Stimulated activated CD8-positive, alpha-beta memory T cell treated with anti-CD3 and anti-CD28 coated beads, Interleukin-15, amount 100 ng/mL, for 24 hours (primary cell): Measurements from ENCODE around the gene NFE2L3.
"Not testable (repeated sequence)": the region's sequence is repeated elsewhere in the genome, so short reads cannot be mapped to it uniquely, and the experiment has no call there.

Experiments
- DNase-seq: peaks from one replicate; pipeline ENCODE4 v3.0.0-alpha.2; 2020; ENCODE audit warnings: low read depth

The NFE2L3 gene

DNA sequence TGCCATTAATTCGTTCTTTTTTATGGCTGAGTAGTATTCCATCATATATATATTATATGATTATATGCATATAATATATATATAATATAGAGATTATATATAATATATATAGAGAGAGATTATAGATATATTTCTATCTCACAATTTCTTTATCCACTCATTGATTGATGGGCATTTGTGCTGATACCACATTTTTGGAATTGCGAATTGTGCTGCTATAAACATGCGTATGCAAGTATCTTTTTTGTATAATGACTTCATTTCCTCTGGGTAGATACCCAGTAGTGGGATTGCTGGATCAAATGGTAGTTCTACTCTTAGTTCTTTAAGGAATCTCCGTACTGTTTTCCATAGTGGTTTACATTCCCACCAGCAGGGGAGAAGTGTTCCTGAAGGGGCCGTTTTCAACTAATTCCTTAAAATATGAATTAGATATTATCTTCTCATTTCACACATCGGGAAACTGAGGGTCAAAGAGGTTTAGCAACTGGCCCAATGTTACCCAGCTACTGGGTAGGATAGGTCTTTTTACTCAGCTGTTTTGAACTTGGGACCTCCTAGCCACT lies 16.5 kb downstream of the NFE2L3 start:
- no peak for DNase-seq

DNA sequence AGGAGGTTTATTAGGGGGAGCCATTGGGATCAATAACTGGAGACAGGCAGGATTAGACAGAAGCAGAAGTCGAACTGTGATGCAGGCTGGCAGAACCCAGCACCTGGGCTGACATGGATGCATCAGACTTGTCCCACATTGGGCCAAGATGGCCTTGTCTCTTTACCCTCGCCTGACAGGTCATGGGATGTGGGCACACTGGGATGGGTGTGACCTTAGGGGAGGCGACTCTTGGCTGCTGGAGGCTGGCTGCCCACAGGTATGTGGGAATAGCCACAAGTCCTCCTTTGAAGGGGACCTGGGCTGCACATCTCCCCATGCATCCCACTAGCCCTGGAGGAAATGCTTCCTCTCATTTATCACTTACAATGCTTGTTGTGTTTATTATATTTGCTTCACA lies 17.3 kb downstream of the NFE2L3 start:
- DNase-seq, result no peak

DNA sequence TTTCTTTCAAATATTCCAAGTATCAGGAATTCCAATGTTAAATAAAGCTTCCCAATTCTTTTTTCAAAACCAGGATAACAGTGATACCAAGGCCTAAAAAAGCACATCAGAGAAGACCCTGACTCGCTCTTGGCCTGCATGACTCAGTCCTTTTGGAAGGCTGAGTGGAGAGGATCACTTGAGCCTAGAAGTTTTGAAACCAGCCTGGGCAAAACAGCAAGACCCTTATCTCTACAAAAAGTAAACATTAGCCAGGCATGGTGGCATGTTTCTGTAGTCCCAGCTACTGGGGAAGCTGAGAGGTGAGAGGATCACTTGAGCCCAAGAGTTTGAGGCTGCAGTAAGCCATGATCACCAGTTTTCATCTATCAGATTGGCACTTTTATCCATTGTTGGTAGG lies 18.7 kb downstream of the NFE2L3 start:
- DNase-seq, result no peak

DNA sequence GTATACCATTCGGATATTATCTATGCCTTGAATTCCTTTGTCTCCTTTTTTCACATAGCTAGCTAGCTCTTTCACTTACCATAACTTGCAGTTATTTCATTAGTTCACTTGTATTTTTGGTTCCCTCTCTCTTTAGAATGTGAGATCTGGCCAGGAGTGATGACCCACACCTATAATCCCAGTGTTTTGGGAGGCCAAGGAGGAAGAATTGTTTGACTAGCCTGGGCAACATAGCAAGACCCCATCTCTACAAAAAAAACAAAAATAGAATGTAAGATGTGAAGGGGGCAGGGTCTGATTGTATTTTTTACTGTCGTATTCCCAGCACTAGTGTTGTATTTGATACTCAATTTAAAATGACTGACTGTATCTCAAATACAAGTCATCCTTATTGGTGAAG lies 19.6 kb downstream of the NFE2L3 start:
- no peak for DNase-seq

DNA sequence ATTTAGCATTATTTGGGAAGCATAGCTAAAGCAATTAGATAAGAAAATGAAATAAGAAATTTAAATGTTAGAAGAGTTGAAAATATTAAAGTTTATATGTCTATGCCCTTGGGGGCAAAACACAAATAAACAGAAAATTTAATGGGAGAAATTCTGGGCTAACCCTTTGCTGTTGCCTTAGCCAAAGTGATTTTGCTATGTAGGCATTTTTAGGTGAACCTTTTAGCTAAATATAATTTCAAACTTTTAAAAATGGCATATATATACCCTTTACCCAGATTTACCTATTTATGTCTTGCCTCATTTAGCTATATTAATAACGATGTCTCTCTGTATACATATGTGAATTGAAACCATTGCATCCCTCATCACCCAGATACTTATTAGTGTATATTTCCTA lies 20.1 kb downstream of the NFE2L3 start:
- DNase-seq, result no peak

DNA sequence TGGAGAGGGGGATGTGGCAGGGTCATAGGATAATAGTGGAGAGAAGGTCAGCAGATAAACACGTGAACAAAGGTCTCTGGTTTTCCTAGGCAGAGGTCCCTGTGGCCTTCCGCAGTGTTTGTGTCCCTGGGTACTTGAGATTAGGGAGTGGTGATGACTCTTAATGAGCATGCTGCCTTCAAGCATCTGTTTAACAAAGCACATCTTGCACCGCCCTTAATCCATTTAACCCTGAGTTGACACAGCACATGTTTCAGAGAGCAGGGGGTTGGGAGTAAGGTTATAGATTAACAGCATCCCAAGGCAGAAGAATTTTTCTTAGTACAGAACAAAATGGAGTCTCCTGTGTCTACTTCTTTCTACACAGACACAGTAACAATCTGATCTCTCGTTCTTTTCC lies 23.9 kb downstream of the NFE2L3 start:
- DNase-seq, result not testable (repeated sequence)

DNA sequence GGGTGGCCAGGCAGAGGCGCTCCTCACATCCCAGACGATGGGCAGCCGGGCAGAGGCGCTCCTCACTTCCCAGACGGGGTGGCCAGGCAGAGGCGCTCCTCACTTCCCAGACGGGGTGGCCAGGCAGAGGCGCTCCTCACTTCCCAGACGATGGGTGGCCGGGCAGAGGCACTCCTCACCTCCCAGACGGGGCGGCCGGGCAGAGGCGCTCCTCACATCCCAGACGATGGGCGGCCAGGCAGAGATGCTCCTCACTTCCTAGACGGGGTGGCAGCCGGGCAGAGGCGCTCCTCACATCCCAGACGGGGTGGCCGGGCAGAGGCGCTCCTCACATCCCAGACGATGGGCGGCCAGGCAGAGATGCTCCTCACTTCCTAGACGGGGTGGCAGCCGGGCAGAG lies 24.7 kb downstream of the NFE2L3 start:
- not testable (repeated sequence) for DNase-seq

DNA sequence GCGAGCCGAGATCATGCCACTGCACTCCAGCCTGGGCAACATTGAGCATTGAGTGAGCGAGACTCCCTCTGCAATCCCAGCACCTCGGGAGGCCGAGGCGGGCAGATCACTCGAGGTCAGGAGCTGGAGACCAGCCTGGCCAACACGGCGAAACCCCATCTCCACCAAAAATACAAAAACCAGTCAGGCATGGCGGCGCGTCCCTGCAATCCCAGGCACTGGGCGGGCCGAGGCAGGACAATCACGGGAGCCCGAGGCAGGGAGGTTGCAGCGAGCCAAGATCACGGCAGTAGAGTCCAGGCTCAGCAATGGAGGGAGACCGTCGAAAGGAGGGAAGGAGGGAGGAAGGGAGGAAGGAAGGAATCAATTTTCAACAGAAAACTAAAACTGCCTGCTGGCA lies 25.3 kb downstream of the NFE2L3 start:
- DNase-seq, result not testable (repeated sequence)

DNA sequence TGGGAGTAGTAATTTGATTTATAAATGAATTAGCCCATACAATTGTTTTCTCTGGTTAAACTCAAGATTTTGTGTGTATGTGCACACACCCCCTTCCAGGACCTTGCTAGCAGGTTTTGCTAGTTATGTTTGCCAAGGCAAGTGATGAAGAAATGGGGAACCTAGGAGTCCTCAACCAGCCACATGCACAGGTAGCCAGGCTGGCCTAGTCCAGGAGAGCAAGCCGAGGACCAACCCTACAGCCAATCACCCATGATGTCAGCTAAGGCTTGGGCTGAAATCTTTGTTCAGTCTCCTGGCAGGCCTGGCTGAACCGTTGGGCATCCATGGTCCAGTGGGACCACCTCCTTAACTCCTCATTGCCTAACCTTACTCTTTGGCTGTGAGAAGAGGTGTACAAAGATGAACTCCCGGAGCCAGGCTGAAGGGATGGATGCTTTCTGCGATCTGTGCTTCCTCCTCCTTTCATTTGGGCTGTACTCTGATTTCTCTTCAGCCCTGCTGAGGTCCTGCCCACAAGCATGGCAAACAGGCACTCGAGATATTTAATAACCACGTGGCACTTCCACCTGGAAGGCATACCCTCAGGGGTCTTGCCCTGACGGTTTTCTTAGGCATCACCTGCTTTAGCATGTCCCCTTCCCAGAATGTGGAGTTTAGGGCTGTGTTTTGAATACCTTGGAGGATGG lies 26.4 kb downstream of the NFE2L3 start:
- DNase-seq, result no peak

DNA sequence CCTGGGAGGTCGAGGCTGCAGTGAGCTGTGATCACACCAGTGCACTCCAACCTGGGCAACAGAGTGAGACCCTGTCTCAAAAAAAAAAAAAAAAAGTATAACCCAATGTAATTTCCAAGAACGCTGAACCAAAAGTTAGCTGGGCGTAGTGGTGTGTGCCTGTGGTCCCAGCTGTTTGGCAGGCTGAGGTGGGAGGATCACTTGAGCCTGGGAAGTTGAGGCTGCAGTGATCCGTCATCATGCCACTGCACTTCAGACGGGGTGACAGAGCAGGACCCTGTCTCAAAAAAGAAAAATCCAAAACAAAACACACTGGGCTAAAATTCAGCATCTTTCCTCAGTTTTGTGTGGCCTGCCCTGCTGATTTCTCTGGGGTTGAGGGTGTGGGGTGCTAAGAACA lies 27.4 kb downstream of the NFE2L3 start:
- DNase-seq, result no peak

DNA sequence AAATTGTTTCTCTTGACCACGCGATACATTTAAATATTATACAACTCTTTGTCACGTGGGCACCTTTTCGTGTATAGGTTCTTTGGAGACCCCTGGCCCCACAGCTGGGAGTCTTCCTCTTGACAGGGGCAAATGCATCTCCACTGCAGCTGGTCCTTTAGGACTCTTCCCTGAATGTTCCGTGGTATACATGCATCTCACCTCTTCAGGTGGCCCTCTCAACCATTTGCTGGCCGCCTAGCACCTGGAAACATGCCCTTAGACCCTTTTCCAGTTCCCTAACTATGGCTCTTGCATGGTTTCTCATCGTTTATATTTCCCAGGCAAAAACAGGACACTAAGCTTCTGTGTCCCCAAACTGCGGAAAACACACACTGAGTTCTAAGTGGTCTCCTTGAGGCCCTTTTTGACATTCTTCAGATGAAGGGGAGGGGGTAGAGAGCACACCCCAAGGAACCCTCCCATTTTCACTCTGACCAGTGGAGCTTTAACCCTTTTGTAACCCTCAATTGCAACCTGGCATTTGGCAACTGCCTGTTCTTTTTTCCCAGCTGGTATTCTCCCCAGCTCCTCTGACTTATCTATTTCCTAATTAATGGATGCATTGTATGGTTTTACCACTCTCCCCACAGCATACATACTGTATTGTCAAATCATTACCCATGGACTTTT lies 28.0 kb downstream of the NFE2L3 start:
- DNase-seq, result no peak

DNA sequence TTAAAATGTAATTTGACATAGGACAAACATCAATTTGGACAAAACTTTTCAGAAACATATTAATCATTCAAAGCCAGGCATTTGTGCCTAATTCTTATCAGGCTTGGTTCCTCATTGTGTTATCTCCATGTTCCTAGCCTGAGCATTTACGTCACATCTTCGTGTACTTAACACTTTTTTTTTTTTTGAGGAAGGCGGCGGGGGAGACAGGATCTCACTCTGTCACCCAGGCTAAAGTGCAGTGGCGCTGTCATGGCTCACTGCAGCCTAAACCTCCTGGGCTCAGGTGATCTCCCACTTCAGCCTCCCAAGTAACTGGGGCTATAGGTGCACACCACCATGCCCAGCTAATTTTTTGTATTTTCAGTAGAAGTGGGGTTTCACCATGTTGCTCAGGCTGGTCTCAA lies 28.8 kb downstream of the NFE2L3 start:
- DNase-seq, result no peak

DNA sequence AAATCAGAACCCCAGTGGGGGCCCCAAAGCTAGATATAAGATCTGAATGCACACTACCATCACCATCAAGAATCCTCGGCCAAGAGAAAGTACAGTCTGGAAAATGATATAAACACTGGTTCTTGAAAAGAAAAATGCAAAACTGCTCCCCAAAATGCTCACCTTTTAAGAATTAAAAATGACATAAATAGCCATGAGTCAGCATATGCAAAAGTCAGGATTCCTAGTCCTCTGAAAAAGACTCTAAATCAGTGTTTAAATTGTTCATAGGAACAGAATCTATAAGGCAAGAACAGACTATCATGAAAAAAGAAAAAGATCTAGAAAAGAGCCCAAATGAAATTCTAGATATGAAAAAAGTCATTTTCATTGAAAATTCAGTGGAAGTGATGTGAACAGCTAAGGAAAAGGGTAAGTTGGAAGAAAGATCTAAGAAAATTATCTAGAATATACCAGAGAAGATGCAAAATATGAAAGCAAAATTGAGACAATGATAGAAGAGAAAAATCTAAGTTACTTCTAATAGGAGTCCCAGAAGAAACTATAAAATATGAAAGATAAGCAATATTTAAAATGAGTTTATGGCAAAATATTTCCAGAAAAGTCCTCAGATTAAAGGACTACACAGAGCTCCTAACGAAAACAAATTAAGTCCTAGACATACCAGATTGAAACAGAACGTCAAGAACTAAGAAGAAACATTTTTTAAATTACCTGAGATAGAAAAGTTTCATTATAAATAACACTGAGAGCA lies 29.7 kb downstream of the NFE2L3 start:
- no peak for DNase-seq

DNA sequence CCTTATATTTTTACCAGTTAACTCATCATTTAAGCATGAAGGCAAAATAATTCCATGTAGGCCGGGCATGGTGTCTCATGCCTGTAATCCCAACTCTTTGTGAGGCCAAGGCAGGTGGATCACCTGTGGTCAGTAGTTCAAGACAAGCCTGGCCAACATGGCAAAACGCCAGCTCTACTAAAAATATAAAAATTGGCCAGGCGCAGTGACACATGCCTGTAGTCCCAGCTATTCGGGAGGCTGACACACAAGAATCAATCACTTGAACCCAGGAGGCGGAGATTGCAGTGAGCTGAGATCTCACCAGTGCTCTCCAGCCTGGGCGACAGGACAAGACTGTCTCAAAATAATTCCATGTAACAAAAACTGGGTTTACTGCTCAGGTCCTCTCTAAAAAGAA lies 30.3 kb downstream of the NFE2L3 start:
- DNase-seq, result no peak

DNA sequence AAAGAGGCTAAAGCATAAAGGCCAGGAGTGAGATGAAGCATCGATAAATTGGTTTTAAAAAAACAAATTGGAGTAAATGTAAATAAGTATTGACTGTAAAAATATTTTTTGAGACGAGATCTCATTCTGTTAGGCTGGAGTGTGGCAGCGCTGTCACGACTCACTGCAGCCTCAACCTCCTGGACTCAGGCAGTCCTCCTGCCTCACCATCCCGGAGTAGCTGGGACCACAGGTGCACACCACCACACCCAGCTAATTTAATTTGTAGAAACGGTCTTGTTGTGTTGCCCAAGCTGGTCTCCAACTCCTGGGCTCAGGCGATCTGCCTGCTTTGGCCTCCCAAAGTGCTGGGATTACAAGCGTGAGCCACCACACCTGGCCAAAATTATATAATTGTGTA lies 30.7 kb downstream of the NFE2L3 start:
- DNase-seq, result no peak

DNA sequence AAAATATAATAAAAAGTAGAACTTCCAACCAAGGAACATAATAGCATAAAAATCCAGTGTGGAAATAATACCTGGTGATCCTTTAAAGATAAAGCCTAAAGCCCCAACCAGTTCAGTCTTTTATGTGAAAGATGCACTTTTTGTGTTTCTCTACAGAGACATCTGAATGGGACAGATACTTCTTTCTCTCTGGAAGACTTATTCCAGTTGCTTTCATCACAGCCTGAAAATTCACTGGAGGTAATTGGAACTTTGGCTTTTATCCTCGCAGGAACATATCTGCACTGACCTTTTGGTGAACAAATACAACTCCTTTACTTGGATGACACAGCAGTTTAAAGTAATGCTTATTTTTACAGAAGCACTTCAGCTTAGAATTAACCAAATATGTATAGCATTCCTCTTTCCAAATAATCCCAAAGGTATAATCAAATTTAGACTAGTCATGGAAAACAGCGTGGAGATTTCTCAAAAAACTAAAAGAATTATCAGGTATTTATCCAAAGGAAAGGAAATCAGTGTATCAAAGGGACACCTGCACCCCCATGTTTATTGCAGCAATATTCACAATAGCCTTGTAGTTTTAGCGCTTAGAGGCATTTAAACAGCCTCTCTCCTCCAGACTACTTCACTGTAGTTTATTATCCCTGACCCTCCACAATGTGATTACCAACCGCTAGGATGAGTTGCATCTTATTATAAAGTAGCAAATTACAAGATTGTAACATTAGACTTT lies 31.7 kb downstream of the NFE2L3 start:
- no peak for DNase-seq

DNA sequence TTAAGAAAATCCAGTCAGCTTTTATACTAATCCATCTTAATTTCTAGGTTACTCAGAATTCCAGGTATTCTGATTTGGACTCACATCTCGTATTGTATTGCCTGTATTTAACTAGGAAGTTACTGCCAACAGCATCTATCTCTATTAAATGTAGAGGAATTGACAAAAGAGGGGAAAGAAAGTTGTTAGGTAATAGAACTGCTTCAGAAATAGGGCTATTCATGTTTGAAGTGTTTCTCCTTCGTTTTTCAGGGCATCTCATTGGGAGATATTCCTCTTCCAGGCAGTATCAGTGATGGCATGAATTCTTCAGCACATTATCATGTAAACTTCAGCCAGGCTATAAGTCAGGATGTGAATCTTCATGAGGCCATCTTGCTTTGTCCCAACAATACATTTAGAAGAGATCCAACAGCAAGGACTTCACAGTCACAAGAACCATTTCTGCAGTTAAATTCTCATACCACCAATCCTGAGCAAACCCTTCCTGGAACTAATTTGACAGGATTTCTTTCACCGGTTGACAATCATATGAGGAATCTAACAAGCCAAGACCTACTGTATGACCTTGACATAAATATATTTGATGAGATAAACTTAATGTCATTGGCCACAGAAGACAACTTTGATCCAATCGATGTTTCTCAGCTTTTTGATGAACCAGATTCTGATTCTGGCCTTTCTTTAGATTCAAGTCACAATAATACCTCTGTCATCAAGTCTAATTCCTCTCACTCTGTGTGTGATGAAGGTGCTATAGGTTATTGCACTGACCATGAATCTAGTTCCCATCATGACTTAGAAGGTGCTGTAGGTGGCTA lies 32.5 kb downstream of the NFE2L3 start:
- DNase-seq, result not testable (repeated sequence)

DNA sequence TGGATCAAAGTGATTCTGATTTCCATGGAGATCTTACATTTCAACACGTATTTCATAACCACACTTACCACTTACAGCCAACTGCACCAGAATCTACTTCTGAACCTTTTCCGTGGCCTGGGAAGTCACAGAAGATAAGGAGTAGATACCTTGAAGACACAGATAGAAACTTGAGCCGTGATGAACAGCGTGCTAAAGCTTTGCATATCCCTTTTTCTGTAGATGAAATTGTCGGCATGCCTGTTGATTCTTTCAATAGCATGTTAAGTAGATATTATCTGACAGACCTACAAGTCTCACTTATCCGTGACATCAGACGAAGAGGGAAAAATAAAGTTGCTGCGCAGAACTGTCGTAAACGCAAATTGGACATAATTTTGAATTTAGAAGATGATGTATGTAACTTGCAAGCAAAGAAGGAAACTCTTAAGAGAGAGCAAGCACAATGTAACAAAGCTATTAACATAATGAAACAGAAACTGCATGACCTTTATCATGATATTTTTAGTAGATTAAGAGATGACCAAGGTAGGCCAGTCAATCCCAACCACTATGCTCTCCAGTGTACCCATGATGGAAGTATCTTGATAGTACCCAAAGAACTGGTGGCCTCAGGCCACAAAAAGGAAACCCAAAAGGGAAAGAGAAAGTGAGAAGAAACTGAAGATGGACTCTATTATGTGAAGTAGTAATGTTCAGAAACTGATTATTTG lies 33.3 kb downstream of the NFE2L3 start:
- DNase-seq, result no peak

DNA sequence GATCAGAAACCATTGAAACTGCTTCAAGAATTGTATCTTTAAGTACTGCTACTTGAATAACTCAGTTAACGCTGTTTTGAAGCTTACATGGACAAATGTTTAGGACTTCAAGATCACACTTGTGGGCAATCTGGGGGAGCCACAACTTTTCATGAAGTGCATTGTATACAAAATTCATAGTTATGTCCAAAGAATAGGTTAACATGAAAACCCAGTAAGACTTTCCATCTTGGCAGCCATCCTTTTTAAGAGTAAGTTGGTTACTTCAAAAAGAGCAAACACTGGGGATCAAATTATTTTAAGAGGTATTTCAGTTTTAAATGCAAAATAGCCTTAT lies 33.8 kb downstream of the NFE2L3 start:
- DNase-seq, result no peak

DNA sequence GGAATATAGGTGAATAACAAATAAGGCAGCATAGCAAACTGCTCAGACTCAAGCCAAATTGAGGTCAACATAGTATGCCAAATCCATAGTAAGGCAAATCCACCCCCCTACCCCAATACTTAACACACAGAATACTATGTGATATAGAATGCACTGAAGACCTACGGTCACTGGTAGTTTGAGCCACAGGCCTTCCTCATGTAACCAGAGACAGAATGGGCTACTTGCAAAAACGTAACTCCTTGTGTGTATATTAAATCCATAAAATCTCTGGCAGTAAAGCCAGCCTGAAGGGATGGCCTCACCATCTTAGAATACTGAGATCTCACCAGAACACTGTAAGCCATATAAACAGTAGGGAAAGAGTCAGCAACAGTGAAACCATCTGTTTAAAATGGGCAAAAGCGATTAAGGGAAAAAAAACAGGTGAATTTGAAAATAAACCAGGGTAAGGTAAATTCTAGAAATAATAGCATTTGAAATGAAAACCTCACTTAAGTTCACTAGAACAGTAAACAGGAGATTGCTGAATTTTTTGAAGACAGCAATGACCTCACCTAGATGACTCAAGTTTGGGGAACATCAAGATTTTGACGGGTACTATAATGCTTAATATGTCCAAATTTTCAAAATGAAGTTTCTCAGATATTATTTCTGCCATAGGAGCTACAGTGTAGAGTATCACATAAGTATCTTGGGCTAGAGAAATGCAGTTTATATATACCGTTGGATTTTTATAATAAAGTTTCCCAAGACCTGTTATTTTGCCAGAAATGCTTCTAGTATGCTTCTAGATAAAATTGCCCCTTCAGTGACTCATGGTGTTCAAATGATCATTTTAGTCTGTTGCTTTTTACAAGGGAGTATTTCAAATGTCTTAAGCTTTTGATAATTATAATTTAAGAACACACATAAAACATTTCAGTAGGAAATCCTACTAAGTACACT lies 34.6 kb downstream of the NFE2L3 start:
- DNase-seq, result no peak
